ENCODE data around the gene C6orf141.

The C6orf141 gene

GRCh38 chr6:49531774-49532569 lies 18.5 kb upstream of the C6orf141 start:
- no peak overlapping the region for H3K4me3 ChIP-seq
- no peak overlapping the region for H3K27ac ChIP-seq

GRCh38 chr6:49535795-49536194 lies 14.7 kb upstream of the C6orf141 start:
- H3K27ac ChIP-seq, result no peak overlapping the region
- no peak overlapping the region for H3K4me3 ChIP-seq

- Histone ChIP-seq H3K4me3 (no peak overlapping the region), H3K27ac (no peak overlapping the region)
Measured at GRCh38 chr6:49539102-49539501, 11.4 kb upstream of the C6orf141 start.

- H3K4me3 ChIP-seq, result no peak overlapping the region
- H3K27ac ChIP-seq, result no peak overlapping the region
Measured at GRCh38 chr6:49540614-49541013, 9.9 kb upstream of the C6orf141 start.

GRCh38 chr6:49541210-49541724 lies 9.2 kb upstream of the C6orf141 start:
- Histone ChIP-seq H3K4me3 (no peak overlapping the region), H3K27ac (no peak overlapping the region)

- Histone ChIP-seq H3K4me3 (no peak overlapping the region), H3K27ac (no peak overlapping the region)
Measured at GRCh38 chr6:49541936-49542335, 8.5 kb upstream of the C6orf141 start.

GRCh38 chr6:49543087-49543858 lies 7.2 kb upstream of the C6orf141 start:
- H3K27ac ChIP-seq, result no peak overlapping the region
- H3K4me3 ChIP-seq, result no peak overlapping the region

- no peak overlapping the region for H3K4me3 ChIP-seq
- H3K27ac ChIP-seq, result no peak overlapping the region
Measured at GRCh38 chr6:49546331-49546730, 4.1 kb upstream of the C6orf141 start.

GRCh38 chr6:49548613-49549304 lies 1.7 kb upstream of the C6orf141 start:
- no peak overlapping the region for H3K27ac ChIP-seq
- no peak overlapping the region for H3K4me3 ChIP-seq

- peak overlapping the region; percentile 42 to 54 (median 47) for H3K4me3 ChIP-seq
- H3K27ac ChIP-seq, result peak overlapping the region in 1 of 21 experiments; percentile 44
Measured at GRCh38 chr6:49549691-49550491, 577 bp upstream of the C6orf141 start.

- peak overlapping the region in 11 of 21 experiments; percentile 16 to 71 (median 45) for H3K27ac ChIP-seq
- H3K4me3 ChIP-seq, result peak overlapping the region; percentile 42 to 54 (median 47)
Measured at GRCh38 chr6:49551078-49551865, 804 bp downstream of the C6orf141 start.

GRCh38 chr6:49551866-49552129 lies 1.3 kb downstream of the C6orf141 start:
- peak overlapping the region in 5 of 21 experiments; percentile 20 to 70 (median 37) for H3K27ac ChIP-seq
- H3K4me3 ChIP-seq, result peak overlapping the region in 6 of 7 experiments; percentile 42 to 54 (median 48)

GRCh38 chr6:49552596-49552995 lies 2.1 kb downstream of the C6orf141 start:
- peak overlapping the region in 1 of 7 experiments; percentile 42 for H3K4me3 ChIP-seq
- peak overlapping the region in 1 of 21 experiments; percentile 70 for H3K27ac ChIP-seq

GRCh38 chr6:49553384-49553783 lies 2.9 kb downstream of the C6orf141 start:
- H3K4me3 ChIP-seq, result no peak overlapping the region
- H3K27ac ChIP-seq, result no peak overlapping the region

GRCh38 chr6:49555951-49556350 lies 5.5 kb downstream of the C6orf141 start:
- Histone ChIP-seq H3K4me3 (no peak overlapping the region), H3K27ac (peak overlapping the region in 2 of 21 experiments; percentile 5 to 6)

GRCh38 chr6:49556429-49556837 lies 6.0 kb downstream of the C6orf141 start:
- Histone ChIP-seq H3K4me3 (no peak overlapping the region), H3K27ac (peak overlapping the region in 1 of 21 experiments; percentile 6)

- Histone ChIP-seq H3K27ac (no peak overlapping the region), H3K4me3 (no peak overlapping the region)
Measured at GRCh38 chr6:49557177-49557576, 6.7 kb downstream of the C6orf141 start.

GRCh38 chr6:49558238-49558637 lies 7.8 kb downstream of the C6orf141 start:
- Histone ChIP-seq H3K27ac (no peak overlapping the region), H3K4me3 (no peak overlapping the region)
